AG10803 (cell line): ENCODE data around the gene CRB3.

Experiments used
- DNase-seq: peaks from one replicate; pipeline ENCODE4 v3.0.0; 2010; ENCODE audit warnings: low read depth
- H3K4me3 ChIP-seq: 2 replicates; pipeline ENCODE4 v1.5.1; 2011; ENCODE audit warnings: mild to moderate bottlenecking, low read length, control low read depth
- TF ChIP-seq, protein P1 (sequence below): conservative IDR thresholded peaks from 2 replicates; pipeline ENCODE4 v1.5.1; 2011; ENCODE audit warnings: mild to moderate bottlenecking, low read length, control low read depth, inconsistent platforms

CRB3 gene

DNA sequence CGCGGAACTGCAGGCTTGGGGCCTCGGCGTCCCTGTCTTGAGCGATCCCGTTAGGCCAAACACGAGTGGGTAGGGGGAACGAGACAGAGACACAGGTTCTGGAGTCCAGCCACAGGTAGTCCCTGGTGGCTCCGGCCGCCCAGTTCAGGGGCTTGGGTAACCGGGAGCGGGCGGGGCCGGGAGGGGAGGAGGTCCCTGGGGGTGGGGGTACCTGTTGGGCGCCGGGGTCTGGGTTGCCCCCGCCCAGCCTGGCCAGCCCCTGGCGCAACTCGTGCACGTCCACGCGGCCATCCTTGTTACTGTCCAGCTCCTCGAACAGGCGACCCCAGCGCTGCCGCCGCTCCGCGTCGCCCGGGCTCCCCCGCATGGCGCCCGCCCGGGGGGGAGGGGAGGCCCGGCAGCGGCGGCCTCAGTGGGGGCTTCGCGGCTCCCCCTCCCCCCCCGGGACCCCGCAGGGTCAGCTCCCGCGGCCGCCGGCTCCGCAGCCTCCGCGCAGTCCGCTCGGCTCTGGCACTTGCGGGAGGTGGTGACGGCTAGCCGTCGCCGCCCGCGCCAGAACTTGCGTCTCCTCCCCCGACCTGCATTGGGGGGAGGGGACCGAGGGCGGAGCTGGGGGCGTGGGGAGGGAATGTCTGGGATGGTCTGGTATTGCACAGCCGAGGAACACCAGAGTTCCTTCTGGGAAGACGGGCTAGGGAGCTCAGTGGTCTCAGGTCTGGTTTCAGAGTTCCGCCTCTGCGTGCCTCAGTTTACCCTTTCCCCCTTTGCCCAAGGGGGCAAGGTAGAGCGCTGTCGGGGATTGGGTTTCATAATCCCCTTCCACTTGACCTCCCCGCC, 4.6 kb upstream of the CRB3 start, which contains the start of gene SLC25A23:
SLC25A23 (minus strand) TSS at position 531 of the 837 bp plus-strand sequence; CDS start at position 367, 164 bp downstream.
- peak within 1 kb of the TSS; percentile 82 for H3K4me3 ChIP-seq
- peak; percentile 69 for DNase-seq
- TF ChIP-seq, protein P1, sequence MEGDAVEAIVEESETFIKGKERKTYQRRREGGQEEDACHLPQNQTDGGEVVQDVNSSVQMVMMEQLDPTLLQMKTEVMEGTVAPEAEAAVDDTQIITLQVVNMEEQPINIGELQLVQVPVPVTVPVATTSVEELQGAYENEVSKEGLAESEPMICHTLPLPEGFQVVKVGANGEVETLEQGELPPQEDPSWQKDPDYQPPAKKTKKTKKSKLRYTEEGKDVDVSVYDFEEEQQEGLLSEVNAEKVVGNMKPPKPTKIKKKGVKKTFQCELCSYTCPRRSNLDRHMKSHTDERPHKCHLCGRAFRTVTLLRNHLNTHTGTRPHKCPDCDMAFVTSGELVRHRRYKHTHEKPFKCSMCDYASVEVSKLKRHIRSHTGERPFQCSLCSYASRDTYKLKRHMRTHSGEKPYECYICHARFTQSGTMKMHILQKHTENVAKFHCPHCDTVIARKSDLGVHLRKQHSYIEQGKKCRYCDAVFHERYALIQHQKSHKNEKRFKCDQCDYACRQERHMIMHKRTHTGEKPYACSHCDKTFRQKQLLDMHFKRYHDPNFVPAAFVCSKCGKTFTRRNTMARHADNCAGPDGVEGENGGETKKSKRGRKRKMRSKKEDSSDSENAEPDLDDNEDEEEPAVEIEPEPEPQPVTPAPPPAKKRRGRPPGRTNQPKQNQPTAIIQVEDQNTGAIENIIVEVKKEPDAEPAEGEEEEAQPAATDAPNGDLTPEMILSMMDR = no peak

DNA sequence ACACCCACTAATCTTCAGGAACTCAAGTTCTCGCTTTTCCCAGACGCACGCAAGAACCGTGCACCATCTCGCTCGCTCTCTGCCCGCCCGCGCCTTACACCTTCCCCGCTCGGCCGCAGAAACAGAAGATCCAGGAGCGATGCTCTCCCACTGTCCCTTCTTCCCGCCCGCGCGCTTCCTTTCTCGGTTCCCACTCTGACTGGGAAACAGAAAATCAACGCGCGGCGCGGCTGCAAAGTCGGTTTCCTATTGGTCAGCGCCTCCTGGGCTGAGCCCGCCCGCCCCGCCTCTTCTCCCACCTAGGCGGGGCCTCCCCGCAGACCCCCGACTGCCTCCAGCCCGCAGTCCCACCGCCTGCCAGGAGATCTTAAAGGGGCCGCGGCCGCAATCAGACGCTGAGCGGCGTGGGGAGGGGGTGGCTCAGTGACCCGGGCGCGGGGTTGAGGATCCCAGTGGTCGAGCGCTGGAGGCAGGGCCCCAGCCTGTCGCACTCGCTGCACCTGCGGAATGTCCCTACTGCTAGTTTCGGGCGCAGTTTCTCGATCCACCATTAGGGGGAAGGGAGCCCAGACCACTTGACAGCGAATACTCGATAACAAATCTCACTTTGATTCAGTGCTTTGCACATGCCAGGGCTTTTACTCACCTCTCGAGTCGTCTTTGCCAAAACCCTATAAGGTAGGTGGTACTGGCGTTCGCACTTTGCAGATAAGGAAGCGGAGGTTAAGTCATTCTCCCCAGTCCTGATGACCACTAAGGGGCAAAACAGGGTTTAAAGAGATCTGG, 3.8 kb upstream of the CRB3 start:
- peak; percentile 98 for DNase-seq

DNA sequence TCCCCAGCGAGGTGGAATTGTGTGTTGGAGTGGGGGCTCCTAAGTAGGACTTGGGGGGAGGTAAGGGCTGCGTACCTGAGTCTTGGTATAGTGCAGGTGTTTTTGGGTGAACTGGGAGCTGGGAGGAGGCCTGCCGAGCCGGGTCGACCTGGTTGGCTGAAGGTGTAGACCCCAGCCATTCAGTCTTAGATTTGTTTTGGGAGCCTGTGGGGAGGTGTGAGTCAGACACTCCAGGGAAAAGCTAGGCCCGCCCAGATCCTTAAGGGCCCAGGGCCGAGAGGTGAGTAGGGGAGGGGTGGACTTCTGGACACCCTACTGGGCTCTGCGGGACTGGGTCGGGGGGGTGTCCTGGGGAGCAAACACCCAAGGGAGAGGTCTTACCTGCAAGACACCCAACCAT, 935 bp downstream of the CRB3 start:
- DNase-seq = no peak
- TF ChIP-seq, protein P1 = no peak
- no peak overlapping the region for H3K4me3 ChIP-seq

More for the DNA sequence above, 3.8 kb upstream of the CRB3 start:
- H3K4me3 ChIP-seq = peak overlapping the region; percentile 82
- TF ChIP-seq, protein P1 = peak; percentile 50

DNA sequence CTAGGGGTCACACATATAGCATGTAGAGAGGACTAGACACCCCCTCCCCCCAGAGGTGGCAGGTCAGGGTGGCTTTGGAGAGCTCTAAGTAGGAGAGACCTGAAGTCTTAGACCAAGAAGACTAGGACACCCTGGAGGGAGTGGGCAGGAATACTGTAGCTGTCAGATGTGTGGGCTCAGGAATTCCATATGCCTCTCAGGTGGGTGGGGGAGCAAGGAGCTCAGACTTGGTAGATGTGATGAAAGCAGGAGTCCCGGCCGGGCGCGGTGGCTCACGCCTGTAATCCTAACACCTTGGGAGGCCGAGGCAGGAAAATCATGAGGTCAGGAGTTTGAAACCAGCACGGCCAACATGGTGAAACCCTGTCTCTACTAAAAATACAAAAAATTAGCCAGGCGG, 1.6 kb downstream of the CRB3 start:
- TF ChIP-seq, protein P1 = no peak
- H3K4me3 ChIP-seq = no peak overlapping the region
- no peak for DNase-seq

DNA sequence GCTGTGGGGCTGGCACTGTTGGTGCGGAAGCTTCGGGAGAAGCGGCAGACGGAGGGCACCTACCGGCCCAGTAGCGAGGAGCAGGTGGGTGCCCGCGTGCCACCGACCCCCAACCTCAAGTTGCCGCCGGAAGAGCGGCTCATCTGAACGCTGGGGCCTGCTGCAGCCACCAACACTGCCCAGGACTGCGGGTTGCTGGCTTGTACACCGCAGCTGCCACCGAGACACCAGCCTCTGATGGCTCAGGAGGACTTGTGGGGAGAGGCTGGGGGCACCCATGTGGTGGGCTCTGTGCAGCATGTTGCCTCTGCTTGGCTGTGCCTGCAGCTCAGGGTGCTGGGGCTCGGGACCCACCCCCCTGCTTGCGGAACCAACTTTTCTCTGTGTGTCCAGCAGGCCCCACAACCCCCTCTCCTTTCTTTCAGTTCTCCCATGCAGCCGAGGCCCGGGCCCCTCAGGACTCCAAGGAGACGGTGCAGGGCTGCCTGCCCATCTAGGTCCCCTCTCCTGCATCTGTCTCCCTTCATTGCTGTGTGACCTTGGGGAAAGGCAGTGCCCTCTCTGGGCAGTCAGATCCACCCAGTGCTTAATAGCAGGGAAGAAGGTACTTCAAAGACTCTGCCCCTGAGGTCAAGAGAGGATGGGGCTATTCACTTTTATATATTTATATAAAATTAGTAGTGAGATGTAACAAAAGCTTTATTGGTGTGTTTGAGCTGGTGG, 2.6 kb downstream of the CRB3 start:
- no peak for DNase-seq
- H3K4me3 ChIP-seq = no peak overlapping the region
- TF ChIP-seq, protein P1 = no peak

DNA sequence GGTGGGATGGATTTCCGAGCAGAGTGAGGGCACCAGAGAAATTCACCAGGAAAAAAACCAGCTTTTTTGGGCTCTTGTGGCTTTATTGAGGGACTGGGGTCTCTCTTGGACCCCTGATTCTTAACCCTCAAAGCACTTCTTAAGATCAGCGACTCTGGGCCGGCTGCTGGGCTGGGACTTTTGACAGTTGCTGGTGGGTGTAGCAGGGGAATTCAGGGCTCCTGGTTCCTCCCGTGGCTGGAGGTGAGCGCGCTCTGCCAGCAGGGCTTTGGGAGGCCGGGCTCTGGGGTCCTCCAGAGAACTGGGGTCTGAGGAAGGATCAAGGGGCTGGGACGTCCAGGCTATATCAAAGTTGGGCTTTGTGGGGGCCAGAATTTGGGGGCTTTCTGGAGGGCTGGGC, 3.3 kb downstream of the CRB3 start:
- TF ChIP-seq, protein P1 = no peak

More for the DNA sequence above, 3.3 kb downstream of the CRB3 start:
- no peak for DNase-seq
- no peak overlapping the region for H3K4me3 ChIP-seq
